A673 (cell line): ENCODE measurements around the gene SACS. TPM values are rescaled to one million over a fixed set of nuclear protein-coding genes. Genes with fewer than 3 reads are reported as not detected.
A peak's percentile ranks its signal among the peaks of the same experiment; 100 is the strongest.

ENCODE experiments used
- BruUV-seq: library from RNA; stranded (reverse); fragments of 400-500 nt; replicated peaks from 2 replicates; lab custom pipeline; 2021; lab: Mats Ljungman, UMichigan
- CTCF ChIA-PET: fragments of 300-600 bp; sonication (Branson Sonifier 250); formaldehyde crosslinking; loops from one replicate; lab custom pipeline; 2022; ENCODE audit warnings: antibody characterized with exemption; lab: Charles Lee
- POLR2A ChIA-PET: fragments of 300-600 bp; sonication (Branson Sonifier 250); formaldehyde crosslinking; loops from one replicate; lab custom pipeline; 2022; ENCODE audit warnings: antibody characterized with exemption; ENCODE audit not compliant: low non-redundant PET; lab: Charles Lee
- DNase-seq: peaks from one replicate; pipeline ENCODE4 v3.0.0-alpha.2; 2015; ENCODE audit warnings: low spot score
- H3K27ac ChIP-seq: fragments of 200-600 bp; sonication (generic); 2 replicates; pipeline ENCODE4 v1.5.1; 2016; ENCODE audit warnings: mixed run types, low read depth, mild to moderate bottlenecking, mixed read lengths, antibody characterized with exemption, low read length; ENCODE audit not compliant: poor library complexity, severe bottlenecking
- H3K27me3 ChIP-seq: fragments of 200-600 bp; sonication (generic); replicated peaks from 2 replicates; pipeline ENCODE4 v1.6.1; 2017; ENCODE audit warnings: mixed run types, low read depth, mild to moderate bottlenecking, mixed read lengths, antibody characterized with exemption, low read length; ENCODE audit not compliant: insufficient read depth, poor library complexity
- H3K36me3 ChIP-seq: fragments of 200-600 bp; sonication (generic); 2 replicates; pipeline ENCODE4 v1.6.1; 2016; ENCODE audit warnings: mixed run types, mild to moderate bottlenecking, mixed read lengths, antibody characterized with exemption, low read length; ENCODE audit not compliant: insufficient read depth, poor library complexity, severe bottlenecking
- H3K4me1 ChIP-seq: fragments of 200-600 bp; sonication (generic); 2 replicates; pipeline ENCODE4 v1.6.1; 2017; ENCODE audit warnings: mixed run types, mild to moderate bottlenecking, mixed read lengths, antibody characterized with exemption, low read length; ENCODE audit not compliant: insufficient read depth, poor library complexity, severe bottlenecking
- H3K4me3 ChIP-seq: fragments of 200-600 bp; sonication (generic); 2 replicates; pipeline ENCODE4 v1.5.1; 2016; ENCODE audit warnings: low read depth, mixed run types, mild to moderate bottlenecking, mixed read lengths, low read length; ENCODE audit not compliant: poor library complexity, severe bottlenecking
- H3K9me3 ChIP-seq: fragments of 200-600 bp; sonication (generic); 2 replicates; pipeline ENCODE4 v1.6.1; 2016; ENCODE audit warnings: mixed run types, low read depth, mild to moderate bottlenecking, mixed read lengths, antibody characterized with exemption, low read length; ENCODE audit not compliant: poor library complexity, severe bottlenecking
- EZH2 ChIP-seq: fragments of 200-600 bp; sonication (generic); IDR thresholded peaks from 2 replicates; pipeline ENCODE4 v1.6.1; 2017; ENCODE audit warnings: borderline replicate concordance, low read depth, mild to moderate bottlenecking, mixed read lengths, antibody characterized with exemption, low read length; ENCODE audit not compliant: poor library complexity, severe bottlenecking
- intact Hi-C: fragments of 100-400 bp; cut with micrococcal nuclease; formaldehyde crosslinking; loops from one replicate; pipeline ENCODE4 v1.10.0; 2022; ENCODE audit not compliant: unreplicated experiment
- total RNA-seq: library from RNA; stranded (reverse); gene quantifications from 2 replicates; pipeline ENCODE4 v1.2.3, GENCODE V29; 2021
- TF ChIP-seq, protein P1 (sequence below): fragments of 300-800, 200-600 bp; sonication (generic); conservative IDR thresholded peaks from 2 replicates; pipeline ENCODE4 v1.5.1; 2017; ENCODE audit warnings: low read depth, mild to moderate bottlenecking, antibody characterized with exemption, low read length, moderate library complexity, mixed read lengths

Gene SACS
- total RNA-seq, 1 experiment from 2014 or later: 35.9 TPM

DNA sequence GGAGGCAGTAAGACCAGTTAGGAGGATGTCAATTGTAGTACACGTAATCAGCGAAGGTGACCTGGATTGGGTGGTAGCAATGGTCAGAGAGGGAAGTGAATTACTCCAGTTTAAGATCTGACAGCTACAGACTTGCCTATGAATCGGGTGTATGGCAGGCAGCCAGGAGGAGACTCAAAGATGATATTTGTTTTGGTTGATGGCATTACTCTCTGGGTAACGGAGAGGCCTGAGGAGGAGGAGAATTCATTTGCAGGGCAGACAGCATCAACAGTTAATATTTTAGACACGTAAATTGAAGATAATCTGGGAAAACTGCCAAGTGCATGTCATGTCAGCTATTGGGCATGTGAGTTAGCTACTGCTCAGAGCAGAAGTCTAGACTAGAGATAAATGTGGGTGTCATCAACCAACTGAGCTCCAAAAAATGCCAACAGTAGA, 143.6 kb downstream of the SACS start:
- H3K27ac ChIP-seq: no peak overlapping the region
- no peak for TF ChIP-seq EZH2
- TF ChIP-seq, protein P1, sequence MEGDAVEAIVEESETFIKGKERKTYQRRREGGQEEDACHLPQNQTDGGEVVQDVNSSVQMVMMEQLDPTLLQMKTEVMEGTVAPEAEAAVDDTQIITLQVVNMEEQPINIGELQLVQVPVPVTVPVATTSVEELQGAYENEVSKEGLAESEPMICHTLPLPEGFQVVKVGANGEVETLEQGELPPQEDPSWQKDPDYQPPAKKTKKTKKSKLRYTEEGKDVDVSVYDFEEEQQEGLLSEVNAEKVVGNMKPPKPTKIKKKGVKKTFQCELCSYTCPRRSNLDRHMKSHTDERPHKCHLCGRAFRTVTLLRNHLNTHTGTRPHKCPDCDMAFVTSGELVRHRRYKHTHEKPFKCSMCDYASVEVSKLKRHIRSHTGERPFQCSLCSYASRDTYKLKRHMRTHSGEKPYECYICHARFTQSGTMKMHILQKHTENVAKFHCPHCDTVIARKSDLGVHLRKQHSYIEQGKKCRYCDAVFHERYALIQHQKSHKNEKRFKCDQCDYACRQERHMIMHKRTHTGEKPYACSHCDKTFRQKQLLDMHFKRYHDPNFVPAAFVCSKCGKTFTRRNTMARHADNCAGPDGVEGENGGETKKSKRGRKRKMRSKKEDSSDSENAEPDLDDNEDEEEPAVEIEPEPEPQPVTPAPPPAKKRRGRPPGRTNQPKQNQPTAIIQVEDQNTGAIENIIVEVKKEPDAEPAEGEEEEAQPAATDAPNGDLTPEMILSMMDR: no peak
- BruUV-seq: no TSS peak
- DNase-seq: peak; percentile 27
- no peaks in the 10 kb centered on the region for H3K9me3 ChIP-seq
- ChIA-PET CTCF (no interaction called here), POLR2A (interaction anchor here (0.5 kb wide), 1 partner anchor 475 kb away, joined by 10 read pairs; no protein-coding TSS in a partner anchor)
- H3K4me3 ChIP-seq: no peak overlapping the region
- H3K36me3 ChIP-seq: no peaks in the 10 kb centered on the region
- intact Hi-C loops: no loop called here
- no peaks in the 10 kb centered on the region for H3K4me1 ChIP-seq
- H3K27me3 ChIP-seq: no peaks in the 10 kb centered on the region

DNA sequence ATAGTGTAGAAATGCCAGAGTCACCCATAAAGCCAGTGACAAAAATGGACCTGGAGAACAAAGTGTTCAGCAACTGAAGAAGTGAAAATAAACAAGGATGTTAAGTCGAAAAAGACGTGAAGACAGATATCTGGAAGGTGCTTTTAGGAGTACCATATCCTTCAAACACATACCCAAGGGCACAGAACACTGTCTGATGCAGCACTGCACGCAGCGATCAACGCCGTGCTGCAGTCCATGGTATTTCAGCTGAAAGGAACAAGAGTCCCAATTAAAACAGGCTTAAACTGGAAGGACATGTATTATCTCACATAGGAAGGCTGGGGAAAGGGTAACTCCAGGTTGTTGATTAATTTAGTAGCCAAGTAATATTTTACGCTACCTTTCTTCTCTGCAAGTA, 144.5 kb downstream of the SACS start:
- Histone ChIP-seq H3K4me1 (no peaks in the 10 kb centered on the region), H3K9me3 (no peaks in the 10 kb centered on the region), H3K27me3 (no peaks in the 10 kb centered on the region), H3K4me3 (no peak overlapping the region), H3K36me3 (no peaks in the 10 kb centered on the region), H3K27ac (no peak overlapping the region)
- no peak for DNase-seq
- BruUV-seq: no TSS peak
- ChIA-PET CTCF (no interaction called here), POLR2A (no interaction called here)
- intact Hi-C loops: no loop called here
- TF ChIP-seq, protein P1: no peak
- TF ChIP-seq EZH2: no peak

DNA sequence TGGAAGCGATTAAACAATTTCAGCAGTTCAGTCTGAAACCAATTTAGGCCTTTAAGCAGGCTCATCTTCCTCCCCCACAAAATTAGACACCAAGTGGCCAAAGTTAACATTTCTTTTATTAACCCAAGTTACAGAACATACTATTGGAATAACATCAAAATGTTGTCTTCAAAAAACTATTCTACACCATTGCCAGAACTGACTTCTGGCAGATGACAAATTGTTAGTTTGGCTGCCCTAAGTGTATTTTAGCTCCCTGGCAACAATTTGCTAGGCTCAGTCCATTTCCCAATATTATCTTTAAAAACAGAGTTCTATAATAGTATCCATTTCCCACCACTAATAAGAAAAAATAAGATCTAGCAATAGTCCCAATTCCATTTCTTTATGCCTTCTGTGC, 144.9 kb downstream of the SACS start:
- no peak overlapping the region for H3K27ac ChIP-seq
- H3K9me3 ChIP-seq: no peaks in the 10 kb centered on the region
- POLR2A ChIA-PET: no interaction called here
- DNase-seq: no peak
- no TSS peak for BruUV-seq
- CTCF ChIA-PET: no interaction called here
- TF ChIP-seq, protein P1: no peak
- no peak for TF ChIP-seq EZH2
- no peak overlapping the region for H3K4me3 ChIP-seq
- H3K36me3 ChIP-seq: no peaks in the 10 kb centered on the region
- intact Hi-C loops: no loop called here
- H3K4me1 ChIP-seq: no peaks in the 10 kb centered on the region
- H3K27me3 ChIP-seq: no peaks in the 10 kb centered on the region
